ENCODE results near the gene NUP214. TPM values are rescaled to one million over a fixed set of nuclear protein-coding genes. Genes with fewer than 3 reads are reported as not detected.

The NUP214 gene
- total RNA-seq, 2 experiments from 2014 or later: 19.7 to 69.6 TPM

DNA sequence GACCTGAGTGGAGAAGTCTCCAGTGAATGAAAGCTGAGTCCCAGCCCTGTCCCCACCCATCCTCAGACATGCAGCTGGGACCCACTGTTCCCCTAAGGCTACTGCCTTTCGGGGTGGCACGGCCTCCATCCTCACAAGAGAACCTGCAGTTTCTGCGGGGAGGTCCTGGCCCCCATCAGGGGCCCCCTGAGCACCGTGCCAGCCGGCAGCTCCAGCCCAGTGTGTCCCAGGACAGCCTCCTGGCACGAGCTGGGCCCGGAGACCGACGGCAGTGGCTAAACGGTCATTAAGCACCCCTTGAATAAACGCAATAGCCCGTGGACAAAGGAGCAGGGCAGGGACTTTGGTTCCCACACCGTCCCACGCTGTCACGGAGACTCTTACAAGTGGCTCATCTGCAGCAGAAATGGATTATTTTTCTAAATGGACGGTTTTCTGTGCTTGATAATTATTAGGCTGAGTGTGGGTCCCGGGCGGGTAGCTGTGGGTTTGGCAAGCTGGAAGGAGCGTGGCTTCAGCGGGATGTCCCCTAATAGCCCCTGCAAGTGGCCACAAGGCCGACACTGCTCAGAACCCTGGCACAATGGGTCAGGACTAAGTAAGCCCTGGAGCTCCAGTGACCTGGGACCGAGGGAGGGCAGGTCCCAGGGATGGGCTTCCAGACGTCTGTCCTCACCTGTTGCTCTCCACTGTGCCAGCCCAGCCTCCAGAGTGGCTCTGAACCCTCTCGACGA is 133.5 kb downstream of the NUP214 start:
- Histone ChIP-seq H3K4me2 (ENCODE audit: low read length) (no peak overlapping the region), H3K9me3 (ENCODE audit: low read length) (no peaks in the 10 kb centered on the region), H2AFZ (ENCODE audit: low read length) (no peak overlapping the region), H3K4me3 (ENCODE audit: low read depth, low read length, poor library complexity, severe bottlenecking) (no peak overlapping the region), H3K79me2 (ENCODE audit: insufficient read depth, low read depth, low read length) (peaks cover 21% of the 10 kb centered on the region; the same call in 1 of the 2 replicates), H4K20me1 (ENCODE audit: insufficient read depth, low read length) (no peaks in the 10 kb centered on the region), H3K27ac (ENCODE audit: low read depth, low read length, poor library complexity, severe bottlenecking) (peak overlapping the region; percentile 94), H3K36me3 (ENCODE audit: insufficient read depth, low read length) (peaks cover 60% of the 10 kb centered on the region), H3K9me2 (ENCODE audit: insufficient read depth, low read length) (no peaks in the 10 kb centered on the region), H3K4me1 (ENCODE audit: insufficient read depth, low read length, poor library complexity, severe bottlenecking) (peaks cover 62% of the 10 kb centered on the region)
- POLR2A ChIA-PET: interaction anchor here (0.8 kb wide), 1 partner anchor 11 kb away, joined by 3 read pairs; no protein-coding TSS in a partner anchor
- DNase-seq (ENCODE audit: low spot score): no peak
- BruUV-seq (replicated peaks): no TSS peak
- intact Hi-C loops (cut with micrococcal nuclease; ENCODE audit: unreplicated experiment): no loop called here
- CTCF ChIA-PET (ENCODE audit: unreplicated experiment): no interaction called here
- no peak for TF ChIP-seq EZH2phosphoT487 (IDR thresholded peaks at IDR 0.05; ENCODE audit: borderline replicate concordance, low read depth, low read length)
- TF ChIP-seq, protein P1, sequence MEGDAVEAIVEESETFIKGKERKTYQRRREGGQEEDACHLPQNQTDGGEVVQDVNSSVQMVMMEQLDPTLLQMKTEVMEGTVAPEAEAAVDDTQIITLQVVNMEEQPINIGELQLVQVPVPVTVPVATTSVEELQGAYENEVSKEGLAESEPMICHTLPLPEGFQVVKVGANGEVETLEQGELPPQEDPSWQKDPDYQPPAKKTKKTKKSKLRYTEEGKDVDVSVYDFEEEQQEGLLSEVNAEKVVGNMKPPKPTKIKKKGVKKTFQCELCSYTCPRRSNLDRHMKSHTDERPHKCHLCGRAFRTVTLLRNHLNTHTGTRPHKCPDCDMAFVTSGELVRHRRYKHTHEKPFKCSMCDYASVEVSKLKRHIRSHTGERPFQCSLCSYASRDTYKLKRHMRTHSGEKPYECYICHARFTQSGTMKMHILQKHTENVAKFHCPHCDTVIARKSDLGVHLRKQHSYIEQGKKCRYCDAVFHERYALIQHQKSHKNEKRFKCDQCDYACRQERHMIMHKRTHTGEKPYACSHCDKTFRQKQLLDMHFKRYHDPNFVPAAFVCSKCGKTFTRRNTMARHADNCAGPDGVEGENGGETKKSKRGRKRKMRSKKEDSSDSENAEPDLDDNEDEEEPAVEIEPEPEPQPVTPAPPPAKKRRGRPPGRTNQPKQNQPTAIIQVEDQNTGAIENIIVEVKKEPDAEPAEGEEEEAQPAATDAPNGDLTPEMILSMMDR (conservative IDR thresholded peaks at IDR 0.05; ENCODE audit: low read length): no peak

DNA sequence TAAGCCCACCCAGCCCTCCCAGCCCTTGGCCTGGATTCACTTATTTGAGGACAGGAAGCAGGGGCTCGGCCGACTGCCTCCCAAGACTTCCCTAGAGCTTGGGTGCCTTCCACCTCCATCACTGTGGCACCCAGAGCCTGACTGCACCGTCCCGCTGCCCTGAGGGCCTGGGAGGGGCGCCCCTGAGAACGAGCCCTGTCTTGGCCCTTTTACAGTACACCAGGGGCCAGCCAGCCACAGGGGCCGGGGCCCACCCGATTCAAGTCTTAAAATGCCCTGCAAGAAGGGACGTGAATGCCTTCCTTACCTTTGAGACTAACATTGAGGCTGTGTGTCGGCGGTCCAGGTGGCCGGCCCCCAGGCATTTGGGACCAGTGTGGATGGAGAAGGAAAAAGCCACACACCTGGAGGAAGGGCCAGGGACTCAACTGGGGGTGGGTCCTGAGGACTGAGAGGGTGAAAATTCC is 134.1 kb downstream of the NUP214 start:
- no peak overlapping the region for H3K4me3 ChIP-seq (ENCODE audit: low read depth, low read length, poor library complexity, severe bottlenecking)
- POLR2A ChIA-PET: interaction anchor here (0.8 kb wide), 1 partner anchor 11 kb away, joined by 3 read pairs; no protein-coding TSS in a partner anchor
- CTCF ChIA-PET (ENCODE audit: unreplicated experiment): no interaction called here

More for the DNA sequence above, 134.1 kb downstream of the NUP214 start:
- BruUV-seq (replicated peaks): no TSS peak
- H3K79me2 ChIP-seq (ENCODE audit: insufficient read depth, low read depth, low read length): peaks cover 27% of the 10 kb centered on the region; the same call in 1 of the 2 replicates
- no peak overlapping the region for H3K27ac ChIP-seq (ENCODE audit: low read depth, low read length, poor library complexity, severe bottlenecking)
- H4K20me1 ChIP-seq (ENCODE audit: insufficient read depth, low read length): no peaks in the 10 kb centered on the region
- H3K9me2 ChIP-seq (ENCODE audit: insufficient read depth, low read length): no peaks in the 10 kb centered on the region
- peaks cover 62% of the 10 kb centered on the region for H3K4me1 ChIP-seq (ENCODE audit: insufficient read depth, low read length, poor library complexity, severe bottlenecking)
- H3K4me2 ChIP-seq (ENCODE audit: low read length): no peak overlapping the region
- no peak for TF ChIP-seq EZH2phosphoT487 (IDR thresholded peaks at IDR 0.05; ENCODE audit: borderline replicate concordance, low read depth, low read length)
- TF ChIP-seq, protein P1 (conservative IDR thresholded peaks at IDR 0.05; ENCODE audit: low read length): no peak
- no peak overlapping the region for H2AFZ ChIP-seq (ENCODE audit: low read length)
- DNase-seq (ENCODE audit: low spot score): no peak
- no peaks in the 10 kb centered on the region for H3K9me3 ChIP-seq (ENCODE audit: low read length)
- peaks cover 66% of the 10 kb centered on the region for H3K36me3 ChIP-seq (ENCODE audit: insufficient read depth, low read length)
- intact Hi-C loops (cut with micrococcal nuclease; ENCODE audit: unreplicated experiment): no loop called here

Data from OCI-LY7 (cell line).